ENCODE measurements around the gene NLGN4X.

Gene NLGN4X

GRCh38 chrX:6067600-6067999 lies 161.1 kb downstream of the NLGN4X start:
- H3K4me3 ChIP-seq (ENCODE audit: control insufficient read depth, low read depth, low read length), result no peak overlapping the region
- no peak for DNase-seq (ENCODE audit: low read depth)
- no peak for TF ChIP-seq CTCF (conservative IDR thresholded peaks at IDR 0.05; ENCODE audit: control insufficient read depth, insufficient read depth, low read depth, low read length)

GRCh38 chrX:6053141-6053540 lies 175.5 kb downstream of the NLGN4X start:
- no peak for DNase-seq (ENCODE audit: low read depth)
- H3K4me3 ChIP-seq (ENCODE audit: control insufficient read depth, low read depth, low read length), result no peak overlapping the region
- TF ChIP-seq CTCF (conservative IDR thresholded peaks at IDR 0.05; ENCODE audit: control insufficient read depth, insufficient read depth, low read depth, low read length), result no peak

- no peak overlapping the region for H3K4me3 ChIP-seq (ENCODE audit: control insufficient read depth, low read depth, low read length)
- no peak for TF ChIP-seq CTCF (conservative IDR thresholded peaks at IDR 0.05; ENCODE audit: control insufficient read depth, insufficient read depth, low read depth, low read length)
- no peak for DNase-seq (ENCODE audit: low read depth)
Measured at GRCh38 chrX:6052111-6052745, 176.4 kb downstream of the NLGN4X start.

- TF ChIP-seq CTCF (conservative IDR thresholded peaks at IDR 0.05; ENCODE audit: control insufficient read depth, insufficient read depth, low read depth, low read length), result no peak
- DNase-seq (ENCODE audit: low read depth), result no peak
- H3K4me3 ChIP-seq (ENCODE audit: control insufficient read depth, low read depth, low read length), result no peak overlapping the region
Measured at GRCh38 chrX:6049132-6049531, 179.5 kb downstream of the NLGN4X start.

GRCh38 chrX:6041630-6042029 lies 187.0 kb downstream of the NLGN4X start:
- peak; percentile 10 for DNase-seq (ENCODE audit: low read depth)
- no peak for TF ChIP-seq CTCF (conservative IDR thresholded peaks at IDR 0.05; ENCODE audit: control insufficient read depth, insufficient read depth, low read depth, low read length)
- no peak overlapping the region for H3K4me3 ChIP-seq (ENCODE audit: control insufficient read depth, low read depth, low read length)

- TF ChIP-seq CTCF (conservative IDR thresholded peaks at IDR 0.05; ENCODE audit: control insufficient read depth, insufficient read depth, low read depth, low read length), result no peak
- DNase-seq (ENCODE audit: low read depth), result no peak
- H3K4me3 ChIP-seq (ENCODE audit: control insufficient read depth, low read depth, low read length), result no peak overlapping the region
Measured at GRCh38 chrX:6029014-6029413, 199.7 kb downstream of the NLGN4X start.

GRCh38 chrX:6026980-6027379 lies 201.7 kb downstream of the NLGN4X start:
- no peak overlapping the region for H3K4me3 ChIP-seq (ENCODE audit: control insufficient read depth, low read depth, low read length)
- DNase-seq (ENCODE audit: low read depth), result no peak
- TF ChIP-seq CTCF (conservative IDR thresholded peaks at IDR 0.05; ENCODE audit: control insufficient read depth, insufficient read depth, low read depth, low read length), result no peak
